Measurements from ENCODE around the gene UBXN4.

GRCh38 chr2:135733045-135733444 is 8.6 kb upstream of the UBXN4 start:
- no peak for TF ChIP-seq CTCF (IDR thresholded peaks at IDR 0.05)
- no peak for TF ChIP-seq POLR2A (IDR thresholded peaks at IDR 0.05)

All from Peyer's patch (tissue), 4 donors.